Activated CD8-positive, alpha-beta memory T cell treated with anti-CD3 and anti-CD28 coated beads, Interleukin-2, amount 50 U/mL, for 24 hours (primary cell): ENCODE measurements around the gene CD82.
A peak's percentile ranks its signal among the peaks of the same experiment; 100 is the strongest.

ENCODE experiments used
- DNase-seq: peaks from one replicate; pipeline ENCODE4 v3.0.0-alpha.2; 2020; ENCODE audit errors: extremely low read depth

CD82 gene, protein sequence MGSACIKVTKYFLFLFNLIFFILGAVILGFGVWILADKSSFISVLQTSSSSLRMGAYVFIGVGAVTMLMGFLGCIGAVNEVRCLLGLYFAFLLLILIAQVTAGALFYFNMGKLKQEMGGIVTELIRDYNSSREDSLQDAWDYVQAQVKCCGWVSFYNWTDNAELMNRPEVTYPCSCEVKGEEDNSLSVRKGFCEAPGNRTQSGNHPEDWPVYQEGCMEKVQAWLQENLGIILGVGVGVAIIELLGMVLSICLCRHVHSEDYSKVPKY

DNA sequence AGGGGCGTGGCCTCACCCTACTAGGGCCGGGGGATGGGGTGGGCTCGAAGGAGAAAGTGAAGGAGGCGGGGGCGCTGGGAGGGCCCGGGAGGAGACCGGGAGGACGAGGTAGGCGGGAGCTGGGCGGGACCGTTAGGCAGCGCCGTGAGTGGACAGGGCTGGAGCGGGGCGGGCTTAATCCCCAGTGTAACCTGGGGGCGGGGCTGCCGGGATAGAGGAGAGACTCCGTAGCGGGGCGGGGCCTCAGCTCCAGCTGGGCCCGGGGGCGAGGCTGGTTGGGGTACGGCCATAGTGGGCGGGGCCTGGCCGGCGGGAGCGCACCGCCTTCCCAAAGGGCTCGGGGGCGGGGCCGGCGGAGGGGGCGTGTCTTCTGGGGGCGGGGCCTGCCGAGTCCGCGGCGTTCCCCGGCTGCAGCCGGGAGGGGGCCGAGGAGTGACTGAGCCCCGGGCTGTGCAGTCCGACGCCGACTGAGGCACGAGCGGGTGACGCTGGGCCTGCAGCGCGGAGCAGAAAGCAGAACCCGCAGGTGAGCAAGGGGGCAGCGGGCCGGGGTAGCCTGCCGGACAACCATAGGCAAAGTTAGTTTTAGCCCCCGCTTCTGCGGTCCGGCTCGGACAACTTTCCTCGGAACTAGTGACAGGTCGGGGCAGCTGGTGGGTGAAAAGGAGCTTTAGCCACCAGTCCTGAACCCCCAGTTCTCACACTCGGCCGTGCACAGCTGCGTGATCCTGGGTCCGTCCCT lies at the start of gene CD82:
TSS of gene CD82 (plus strand) at position 453 of the 742 bp plus-strand sequence. CDS start 29,000 bp downstream, outside the sequence.
- peak; percentile 90 for DNase-seq

DNA sequence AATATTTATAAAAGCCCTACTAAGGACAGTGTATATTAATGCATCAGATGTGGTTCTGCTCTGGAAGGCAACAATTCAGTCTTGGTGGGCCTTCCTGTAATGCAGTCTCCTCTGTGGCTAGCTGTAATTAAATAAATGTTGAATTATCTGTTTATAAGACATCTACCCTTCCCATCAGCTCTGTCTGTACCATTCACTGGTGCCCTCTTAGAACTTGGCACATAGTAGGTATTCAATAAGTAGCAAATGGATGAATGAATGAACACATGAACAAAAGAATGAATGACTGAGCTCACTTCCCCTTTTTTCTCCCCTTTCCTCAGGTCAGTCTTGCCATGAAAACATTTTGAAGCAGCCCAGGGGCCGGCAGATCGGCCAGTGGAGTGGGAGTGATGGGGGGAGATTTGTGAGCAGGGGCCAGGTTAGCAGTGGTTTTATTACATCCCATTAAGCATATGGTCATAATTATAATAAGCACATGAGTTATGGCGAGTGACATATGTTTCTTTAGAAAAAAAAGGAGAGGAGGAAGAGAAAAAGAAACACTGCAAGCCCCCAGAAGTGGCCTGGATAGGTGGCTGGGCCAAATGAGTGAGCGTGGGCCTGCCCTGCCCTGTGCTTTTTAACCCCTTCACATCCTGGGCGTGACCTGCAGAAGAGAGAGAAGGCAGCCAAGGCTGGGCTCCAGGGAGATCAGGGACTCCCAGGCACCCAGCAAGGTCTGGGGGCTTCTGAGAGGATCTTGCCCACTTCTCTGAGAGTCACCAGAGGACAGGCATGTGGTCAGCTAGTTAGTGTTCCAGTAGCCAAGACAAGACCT lies 48.6 kb upstream of the CD82 start:
- no peak for DNase-seq

DNA sequence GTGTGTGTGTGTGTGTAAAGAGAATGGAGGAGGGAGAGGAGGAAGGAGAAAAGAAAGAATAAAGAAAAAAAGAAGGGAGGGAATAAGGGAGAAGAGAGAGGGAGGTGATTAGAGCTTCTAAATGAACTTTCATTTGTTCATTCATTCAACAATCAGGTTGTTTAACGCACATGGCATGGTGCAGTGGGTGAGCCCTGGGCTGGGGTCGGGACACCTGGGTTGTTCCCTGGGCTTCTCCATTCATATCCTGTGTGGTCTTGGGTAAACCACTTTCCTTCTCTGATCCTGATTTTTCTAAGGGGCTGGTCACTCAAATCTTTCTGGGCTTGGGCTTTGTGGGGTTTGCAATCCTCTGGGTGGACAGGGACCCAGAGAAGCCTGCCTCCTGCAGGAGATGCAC lies 47.9 kb upstream of the CD82 start:
- DNase-seq, result no peak

DNA sequence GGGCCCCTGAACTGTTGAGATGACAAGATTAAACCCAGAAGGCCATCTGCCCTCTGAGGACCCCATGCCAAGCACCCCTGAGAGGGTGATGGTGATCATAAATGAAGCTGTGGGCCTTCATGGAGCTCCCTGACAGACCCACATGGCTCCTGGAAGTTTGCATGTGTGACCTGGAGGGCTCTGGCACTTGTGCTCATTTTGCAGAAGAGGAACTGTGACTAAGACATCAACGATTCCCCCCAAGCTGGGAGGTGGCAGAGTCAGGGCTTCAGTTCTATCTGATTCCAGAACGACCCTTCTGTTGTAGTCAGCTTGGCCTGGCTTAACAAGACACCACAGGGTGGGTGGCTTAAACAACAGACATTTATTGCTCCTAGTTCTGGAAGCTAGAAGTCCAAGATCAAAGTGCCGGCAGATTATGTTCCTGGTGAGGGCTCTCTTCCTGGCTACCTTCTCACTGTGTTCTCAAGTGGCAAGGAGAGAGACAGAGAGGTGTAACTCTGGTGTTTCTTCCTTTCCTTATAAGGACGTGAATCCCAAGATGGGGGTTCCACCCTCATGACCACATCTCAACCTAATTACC lies 46.4 kb upstream of the CD82 start:
- DNase-seq, result no peak

DNA sequence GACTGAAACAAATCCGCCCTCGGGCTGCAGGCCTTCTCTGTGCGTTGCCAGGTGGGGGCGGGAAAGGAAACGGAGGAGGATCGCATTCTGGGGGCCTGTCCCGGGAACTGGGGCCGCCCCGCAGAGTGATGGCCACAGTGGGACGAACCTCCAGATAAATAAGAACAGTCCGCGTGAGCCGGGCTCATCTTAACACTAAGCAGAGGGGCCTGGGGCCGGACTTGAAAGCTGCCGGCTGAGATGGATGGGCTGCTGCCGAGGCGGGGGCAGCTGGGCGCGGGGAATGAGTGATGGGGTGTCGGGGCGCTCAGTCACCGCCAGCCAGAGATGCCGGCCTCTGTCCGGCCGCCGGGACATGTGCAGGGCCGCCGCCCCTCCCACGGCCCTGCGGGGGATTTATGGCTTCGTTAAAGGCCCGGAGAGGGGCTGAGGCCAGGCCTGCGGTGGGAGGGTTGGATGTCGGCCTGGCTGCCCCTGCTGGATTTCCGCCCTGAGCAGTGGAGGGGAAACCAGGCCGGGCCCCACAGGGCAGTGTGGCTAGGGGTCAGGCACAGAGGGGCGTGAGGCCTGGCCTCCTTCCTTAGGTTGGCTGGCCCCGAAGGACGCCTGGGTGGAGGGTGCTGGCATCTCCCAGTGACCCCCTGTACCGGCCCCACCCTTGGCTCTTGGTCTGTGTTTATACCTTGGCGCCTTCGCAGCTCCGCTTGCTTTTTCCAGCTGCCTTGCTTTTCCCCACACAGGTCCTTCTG lies 45.3 kb upstream of the CD82 start:
- no peak for DNase-seq

DNA sequence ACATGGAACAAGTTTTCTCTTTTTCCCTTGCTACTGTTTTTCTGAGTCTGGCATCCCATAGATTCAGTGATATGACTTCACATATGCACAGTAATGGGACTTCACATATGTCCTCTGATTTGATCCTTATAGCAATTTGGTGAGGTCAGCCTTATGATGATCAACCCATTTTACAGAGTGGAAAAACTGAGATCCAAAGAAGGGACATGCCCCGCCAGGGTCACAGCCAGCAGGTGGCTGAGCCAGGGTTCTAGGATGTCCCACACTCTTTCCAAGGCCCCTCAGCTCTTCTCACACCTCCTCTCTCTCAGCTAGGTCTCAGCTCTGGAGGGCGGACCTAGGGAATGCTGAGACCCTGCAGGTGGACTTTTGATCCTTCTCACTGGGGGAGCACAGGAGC lies 44.3 kb upstream of the CD82 start:
- DNase-seq, result no peak

DNA sequence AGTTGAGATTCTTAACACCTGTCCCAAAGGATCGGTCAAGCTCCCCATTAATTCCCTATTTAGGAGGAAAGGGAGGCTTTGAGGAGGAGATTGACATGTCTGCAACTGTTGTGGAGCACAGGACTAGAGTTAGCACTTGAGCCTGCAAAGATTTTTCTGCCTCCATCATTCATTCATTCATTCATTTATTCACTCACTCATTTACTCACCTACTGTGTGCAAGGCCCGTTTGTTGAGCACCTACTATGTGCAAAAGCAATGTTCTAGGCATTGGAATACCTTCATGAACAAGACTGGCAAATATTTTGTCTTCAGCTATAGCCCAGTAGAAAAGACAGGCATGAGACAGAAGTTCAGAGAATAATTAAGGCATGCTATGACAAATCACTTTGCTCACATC lies 43.2 kb upstream of the CD82 start:
- DNase-seq, result no peak

DNA sequence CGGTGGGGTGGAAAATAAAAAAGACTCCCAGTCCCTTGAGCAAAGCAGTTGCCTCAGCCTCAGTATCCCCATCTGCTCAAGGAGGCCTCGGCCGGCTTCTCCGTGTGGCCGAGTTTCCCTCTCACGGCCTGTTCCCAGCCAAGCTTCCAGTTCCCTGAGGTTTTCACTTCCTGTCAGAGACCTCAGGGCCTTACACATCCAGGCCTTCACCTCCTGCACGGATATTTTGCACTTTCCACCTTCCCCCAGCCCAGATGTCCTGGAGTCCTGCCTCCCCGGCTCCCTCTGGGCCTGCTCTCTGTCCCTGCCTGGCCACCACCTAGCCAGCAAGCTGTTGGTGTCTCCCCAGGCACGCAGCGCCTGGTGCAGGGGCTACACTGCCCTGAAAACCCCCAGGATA lies 41.1 kb upstream of the CD82 start:
- no peak for DNase-seq

DNA sequence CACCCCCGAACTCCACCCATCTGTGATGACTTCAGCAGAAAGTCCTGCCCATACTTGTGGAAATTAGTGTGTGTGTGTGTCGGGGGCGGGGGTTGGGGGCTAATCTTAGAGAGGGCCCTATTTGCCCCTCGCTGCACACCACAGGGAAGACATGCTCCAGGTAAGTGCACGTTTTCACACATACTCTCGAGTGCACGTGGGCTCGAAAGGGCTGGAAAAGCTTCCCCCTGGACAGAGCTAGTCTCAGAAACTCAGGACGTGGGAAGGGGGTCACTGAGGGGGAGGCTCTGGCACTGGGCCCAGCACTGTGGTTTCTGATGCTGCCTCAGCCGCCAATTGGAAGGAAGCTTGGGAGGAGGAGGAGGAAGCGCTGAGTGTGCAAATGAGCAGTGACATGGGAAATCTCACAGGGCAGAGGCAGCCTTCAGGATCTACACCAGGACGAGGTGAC lies 40.7 kb upstream of the CD82 start:
- no peak for DNase-seq

DNA sequence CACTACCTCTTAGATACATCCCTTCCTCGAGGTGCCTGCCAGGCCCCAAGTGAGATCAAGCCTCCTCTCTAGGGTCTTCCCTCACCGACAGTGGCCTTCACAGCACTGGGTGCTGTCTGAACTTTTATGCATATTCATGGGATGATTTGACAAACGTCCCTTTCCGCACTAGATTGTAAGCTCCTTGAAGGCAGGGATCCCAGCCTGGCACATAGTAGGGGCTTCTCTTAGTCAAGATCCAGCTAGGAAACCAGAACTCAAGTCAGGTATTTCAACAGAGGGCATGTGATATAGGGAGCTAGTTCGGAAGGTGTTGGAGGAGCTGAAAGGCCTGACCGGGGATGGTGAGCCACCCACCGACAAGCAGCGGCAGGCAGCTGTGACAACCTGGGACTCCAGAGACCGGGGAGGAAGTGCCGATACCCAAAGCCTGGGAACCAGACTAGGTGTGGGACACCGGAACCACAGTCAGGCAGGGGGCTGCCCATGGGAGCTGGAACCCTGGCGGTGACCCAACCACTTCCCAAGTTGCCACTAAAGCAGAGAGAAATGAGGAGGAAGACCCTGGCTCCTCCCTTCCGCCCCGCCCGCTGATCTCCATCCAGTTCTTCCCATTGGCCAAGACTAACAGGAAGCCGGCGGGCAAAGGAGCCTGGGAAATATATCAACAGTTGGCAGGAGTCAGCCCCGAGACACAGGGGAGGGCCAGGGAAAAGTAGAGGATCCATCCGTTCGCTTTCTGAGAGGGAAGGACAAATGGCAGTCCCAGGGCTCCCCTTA lies 39.8 kb upstream of the CD82 start:
- no peak for DNase-seq

DNA sequence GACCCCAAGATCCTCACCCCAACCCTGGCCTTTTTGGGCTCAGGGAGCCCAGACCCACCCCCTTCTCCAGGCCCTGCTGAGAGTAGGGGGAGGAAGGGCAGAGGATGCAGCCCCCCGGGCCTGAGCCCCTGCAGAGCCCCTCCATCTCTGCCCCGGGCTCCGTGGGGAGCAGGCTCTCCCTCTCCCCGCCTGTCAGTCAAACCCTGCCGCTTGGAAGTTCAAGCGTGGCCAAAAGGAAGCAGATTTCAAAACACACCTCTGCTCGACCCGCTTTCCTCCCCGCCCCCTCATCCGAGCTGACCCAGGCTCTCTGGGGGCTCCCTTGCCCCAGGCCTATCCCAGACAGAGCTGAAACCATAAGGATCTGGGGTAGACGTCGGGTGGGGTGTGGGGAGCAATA lies 39.0 kb upstream of the CD82 start:
- no peak for DNase-seq

DNA sequence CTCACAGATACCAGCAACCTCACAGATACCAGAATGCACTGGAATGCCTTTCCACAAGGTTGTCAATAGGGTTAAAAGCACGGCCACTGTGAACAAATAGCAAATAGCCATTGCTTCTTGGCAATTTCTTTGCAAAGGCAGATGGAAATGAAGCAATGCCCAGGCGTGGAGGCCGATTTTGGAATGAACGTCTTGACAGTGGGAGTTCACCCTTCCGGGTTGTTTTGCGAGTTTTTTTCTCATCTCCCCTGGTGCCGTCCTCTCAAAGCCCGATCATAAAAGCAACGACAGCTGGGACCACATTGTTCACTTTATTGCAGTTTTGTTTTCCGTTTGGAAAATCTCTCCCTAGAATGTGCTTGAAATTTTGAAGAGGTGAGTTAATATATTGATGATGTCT lies 38.0 kb upstream of the CD82 start:
- DNase-seq, result no peak

DNA sequence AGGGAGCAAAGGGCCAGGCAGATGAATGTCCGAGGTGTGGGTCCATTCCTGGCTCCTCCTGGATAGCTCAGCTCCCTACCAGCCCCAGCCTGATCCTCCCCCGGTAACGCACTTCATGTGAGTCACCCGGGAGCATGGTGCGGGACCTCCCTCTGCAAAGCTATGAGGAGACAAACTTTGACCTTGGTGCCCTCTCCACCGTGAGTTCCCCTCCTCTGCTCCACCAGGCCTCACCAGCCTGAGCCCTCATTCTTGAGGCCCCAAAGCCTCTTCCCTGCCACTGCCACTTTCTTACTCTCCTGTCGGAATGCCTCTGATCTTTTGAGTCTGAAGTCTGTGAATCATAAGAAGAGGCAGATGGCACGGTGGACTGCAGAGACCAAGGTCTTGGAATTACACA lies 37.4 kb upstream of the CD82 start:
- no peak for DNase-seq

DNA sequence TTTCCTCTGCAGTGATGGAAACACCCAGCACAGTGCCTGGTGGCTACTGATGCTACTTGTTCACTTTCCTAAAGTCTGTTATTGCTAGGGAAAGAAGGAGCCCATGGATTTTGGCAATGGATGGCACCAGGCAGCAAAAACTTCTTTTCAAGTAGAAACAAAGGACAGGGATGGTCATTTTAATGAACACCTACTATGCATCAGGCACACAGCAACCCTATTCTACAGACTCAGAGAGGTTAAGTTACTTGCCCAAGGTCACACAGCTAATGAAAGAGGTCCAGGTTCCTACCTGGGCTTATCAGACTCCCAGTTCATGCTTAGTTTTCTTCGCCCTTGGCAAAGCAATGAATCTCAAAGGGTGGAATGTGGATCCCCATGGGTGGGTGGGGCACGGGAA lies 36.9 kb upstream of the CD82 start:
- no peak for DNase-seq

DNA sequence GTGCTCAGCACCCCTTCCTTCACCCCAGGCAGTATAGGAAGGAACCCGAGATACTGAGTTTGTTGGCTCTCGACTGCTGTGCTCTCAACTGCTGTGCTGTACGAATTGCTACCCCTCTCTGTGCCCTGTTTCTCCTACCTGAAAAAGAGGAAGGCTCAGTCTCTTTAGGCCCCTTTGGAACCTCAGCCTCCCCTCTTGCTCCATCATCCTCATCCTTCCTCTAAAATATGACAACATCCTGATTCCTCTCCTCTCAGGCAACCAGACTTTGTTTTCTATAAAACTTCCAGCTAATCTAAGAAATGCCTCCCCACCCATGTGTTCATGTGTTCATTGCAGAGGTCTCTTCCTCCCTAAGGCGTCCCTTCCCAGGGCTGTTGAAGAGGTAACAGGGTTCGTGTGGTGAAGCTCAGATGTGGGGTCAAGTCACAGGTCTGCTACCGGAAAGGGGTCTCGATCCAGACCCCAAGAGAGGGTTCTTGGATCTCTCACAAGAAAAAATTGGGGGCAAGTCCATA lies 35.5 kb upstream of the CD82 start:
- DNase-seq, result no peak

DNA sequence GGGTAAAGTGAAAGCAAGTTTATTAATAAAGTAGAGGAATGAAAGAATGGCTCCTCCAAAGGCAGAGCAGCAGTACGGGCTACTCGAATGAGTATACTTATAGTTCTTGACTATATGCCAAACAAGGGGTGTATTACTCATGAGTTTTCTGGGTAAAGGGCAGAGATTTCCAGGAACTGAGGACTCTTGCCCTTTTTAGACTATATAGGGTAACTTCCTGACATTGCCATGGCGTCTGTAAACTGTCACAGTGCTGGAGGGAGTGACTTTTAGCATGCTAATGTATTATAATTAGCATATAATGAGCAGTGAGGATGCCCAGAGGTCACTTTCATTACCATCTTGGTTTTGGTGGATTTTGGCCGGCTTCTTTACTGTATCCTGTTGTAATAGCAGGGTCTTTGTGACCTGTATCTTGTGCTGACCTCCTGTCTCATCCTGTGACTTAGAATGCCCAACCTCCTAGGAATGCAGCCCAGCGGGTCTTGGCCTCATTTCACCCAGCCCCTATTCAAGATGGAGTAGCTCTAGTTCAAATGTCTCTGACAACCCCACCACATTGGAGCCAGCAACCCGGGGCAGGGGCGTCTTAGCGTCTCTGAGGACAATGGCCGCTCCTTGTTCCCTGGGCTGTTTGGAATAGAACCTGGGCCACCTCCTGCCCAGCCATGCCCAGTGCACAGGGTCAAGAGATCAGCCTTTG lies 34.9 kb upstream of the CD82 start:
- no peak for DNase-seq

DNA sequence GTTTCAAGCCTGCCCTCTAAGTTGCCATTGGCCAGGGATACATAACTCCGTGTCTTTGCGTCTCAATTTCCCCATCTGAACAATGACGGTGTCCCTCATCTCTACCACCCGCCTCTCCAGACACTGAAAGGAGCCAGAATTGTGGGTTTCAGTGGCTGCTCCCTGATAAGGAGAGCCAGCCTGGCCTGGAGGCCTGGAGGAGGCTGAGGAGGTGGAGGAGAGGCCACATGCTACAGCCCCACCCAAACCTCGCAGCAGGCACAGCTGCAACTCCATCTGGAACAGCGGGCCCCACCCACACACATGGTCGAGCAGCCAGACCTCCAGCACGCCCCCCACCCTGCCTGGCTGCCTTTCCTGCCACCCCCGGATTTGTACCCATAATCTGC lies 34.4 kb upstream of the CD82 start:
- no peak for DNase-seq

DNA sequence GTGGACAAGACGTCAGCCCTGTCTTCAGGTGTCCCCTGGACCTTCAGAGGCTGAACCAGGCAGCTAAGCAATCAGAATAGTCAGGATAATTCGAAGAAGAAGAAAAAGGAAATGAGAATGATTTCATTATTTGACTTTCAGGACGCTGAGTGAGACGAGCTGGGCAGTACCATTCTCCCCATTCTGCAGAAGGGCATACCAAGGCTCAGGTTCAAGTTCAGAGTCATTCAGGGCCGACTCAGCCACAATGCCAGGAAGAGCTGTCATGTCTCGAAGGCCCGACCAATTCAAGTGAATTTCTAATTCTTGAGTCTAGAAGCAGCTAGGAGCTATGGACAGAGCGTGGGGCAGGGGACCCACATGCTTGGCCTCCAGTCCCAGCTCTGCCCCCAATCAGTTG lies 33.8 kb upstream of the CD82 start:
- no peak for DNase-seq

DNA sequence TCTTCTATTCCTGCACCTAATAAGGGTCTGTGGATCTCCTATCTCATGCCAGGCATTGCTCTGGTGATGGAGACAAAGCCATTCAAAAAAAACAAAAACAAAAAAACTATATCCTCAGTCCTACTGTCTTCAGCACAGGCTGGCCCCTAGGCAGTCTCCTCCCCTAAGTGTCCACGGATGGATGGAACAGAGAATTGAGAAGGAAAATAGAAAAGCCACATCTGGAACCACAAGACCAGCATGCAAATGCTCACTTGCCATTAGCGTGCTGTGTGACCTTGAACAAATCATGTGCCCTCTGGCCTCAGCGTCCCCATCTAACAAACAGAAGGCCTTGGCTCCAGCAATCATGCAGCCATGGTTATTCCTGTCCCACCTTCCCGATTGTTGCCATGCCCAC lies 32.7 kb upstream of the CD82 start:
- no peak for DNase-seq
